Measurements from ENCODE around the gene ZNF607.
A peak's percentile ranks its signal among the peaks of the same experiment; 100 is the strongest.
"Not testable (repeated sequence)": the region's sequence is repeated elsewhere in the genome, so short reads cannot be mapped to it uniquely, and the experiment has no call there.

ZNF607 gene

GRCh38 chr19:37719111-37719926 lies at the start of gene ZNF607:
ZNF607 (minus strand) TSS chr19:37719761; CDS start chr19:37711618, 8,143 bp downstream.
- DNase-seq (ENCODE audit: low read depth in 2 of 2): peak; percentile 67 to 71

GRCh38 chr19:37763488-37763887 lies 43.9 kb upstream of the ZNF607 start:
- no peak for DNase-seq (ENCODE audit: low read depth in 2 of 2)

GRCh38 chr19:37757683-37758082 lies 38.1 kb upstream of the ZNF607 start:
- not testable (repeated sequence) for DNase-seq (ENCODE audit: low read depth in 2 of 2)

- DNase-seq (ENCODE audit: low read depth in 2 of 2): no peak
Observed at GRCh38 chr19:37738371-37738770, 18.8 kb upstream of the ZNF607 start.

GRCh38 chr19:37725181-37725580 lies 5.6 kb upstream of the ZNF607 start:
- no peak for DNase-seq (ENCODE audit: low read depth in 2 of 2)

- no peak for DNase-seq (ENCODE audit: low read depth in 2 of 2)
Observed at GRCh38 chr19:37719927-37720265, 335 bp upstream of the ZNF607 start.

GRCh38 chr19:37718304-37718703 lies 1.3 kb downstream of the ZNF607 start:
- DNase-seq (ENCODE audit: low read depth in 2 of 2): no peak

- DNase-seq (ENCODE audit: low read depth in 2 of 2): no peak
Observed at GRCh38 chr19:37716140-37716539, 3.4 kb downstream of the ZNF607 start.

GRCh38 chr19:37706052-37706605 lies 13.4 kb downstream of the ZNF607 start:
- DNase-seq (ENCODE audit: low read depth in 2 of 2): no peak

GRCh38 chr19:37699057-37699456 lies 20.5 kb downstream of the ZNF607 start:
- DNase-seq (ENCODE audit: low read depth in 2 of 2): no peak

GRCh38 chr19:37698216-37698615 lies 21.3 kb downstream of the ZNF607 start:
- no peak for DNase-seq (ENCODE audit: low read depth in 2 of 2)

GRCh38 chr19:37695144-37695899 lies 24.2 kb downstream of the ZNF607 start:
- no peak for DNase-seq (ENCODE audit: low read depth in 2 of 2)

- no peak for DNase-seq (ENCODE audit: low read depth in 2 of 2)
Observed at GRCh38 chr19:37692956-37693620, 26.5 kb downstream of the ZNF607 start.

- peak; percentile 49 to 63 for DNase-seq (ENCODE audit: low read depth in 2 of 2)
Observed at GRCh38 chr19:37691881-37692504, 27.6 kb downstream of the ZNF607 start.

GRCh38 chr19:37683520-37683919 lies 36.0 kb downstream of the ZNF607 start:
- no peak for DNase-seq (ENCODE audit: low read depth in 2 of 2)

GRCh38 chr19:37669450-37669914 lies 50.1 kb downstream of the ZNF607 start:
- no peak for DNase-seq (ENCODE audit: low read depth in 2 of 2)

- DNase-seq (ENCODE audit: low read depth in 2 of 2): not testable (repeated sequence)
Observed at GRCh38 chr19:37657157-37657556, 62.4 kb downstream of the ZNF607 start.

- peak; percentile 54 to 75 for DNase-seq (ENCODE audit: low read depth in 2 of 2)
Observed at GRCh38 chr19:37655689-37656371, 63.7 kb downstream of the ZNF607 start.

GRCh38 chr19:37655301-37655688 lies 64.3 kb downstream of the ZNF607 start, which contains the start of gene ZFP30:
ZFP30 (minus strand) TSS chr19:37655465; CDS start chr19:37647822, 7,643 bp downstream.
- DNase-seq (ENCODE audit: low read depth in 2 of 2): peak; percentile 40 to 48

- DNase-seq (ENCODE audit: low read depth in 2 of 2): peak in 1 of 2 donors; percentile 1
Observed at GRCh38 chr19:37654629-37655300, 64.8 kb downstream of the ZNF607 start.
